GM21390 (cell line): ENCODE results near the gene RESF1.

Experiments
- ATAC-seq: cut with Tn5 transposase; IDR thresholded peaks from one replicate; pipeline ENCODE4 v1.9.1; 2021; ENCODE audit not compliant: unreplicated experiment

RESF1 gene

DNA sequence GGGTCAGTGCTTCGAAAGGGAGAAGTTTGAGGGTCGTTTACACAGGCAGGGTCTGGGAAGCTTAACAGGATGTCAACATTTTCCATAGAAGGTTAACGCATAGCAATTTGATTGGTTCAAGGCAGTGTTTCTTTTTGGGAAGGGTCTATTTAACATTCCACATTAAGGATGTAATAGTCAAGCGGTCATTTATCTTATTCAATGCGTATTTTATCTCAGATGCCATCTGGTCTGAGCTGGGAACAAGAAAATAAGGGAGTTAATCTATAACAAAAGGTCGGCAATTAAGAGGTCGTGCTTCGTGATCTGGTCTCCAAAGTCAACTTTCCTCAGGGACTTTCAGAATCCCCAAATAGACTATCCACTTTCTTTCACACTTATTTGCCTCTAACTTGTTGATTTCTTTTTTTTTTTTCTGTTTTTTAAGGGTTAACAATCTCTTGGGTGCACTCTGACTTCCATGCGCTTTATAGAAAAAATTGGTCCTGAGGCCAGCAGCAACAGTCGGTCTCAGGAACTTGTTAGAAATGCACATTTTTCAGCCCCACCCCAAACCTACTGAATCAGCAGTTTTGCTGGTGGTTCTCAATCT is 550 bp upstream of the RESF1 start:
- no peak for ATAC-seq

DNA sequence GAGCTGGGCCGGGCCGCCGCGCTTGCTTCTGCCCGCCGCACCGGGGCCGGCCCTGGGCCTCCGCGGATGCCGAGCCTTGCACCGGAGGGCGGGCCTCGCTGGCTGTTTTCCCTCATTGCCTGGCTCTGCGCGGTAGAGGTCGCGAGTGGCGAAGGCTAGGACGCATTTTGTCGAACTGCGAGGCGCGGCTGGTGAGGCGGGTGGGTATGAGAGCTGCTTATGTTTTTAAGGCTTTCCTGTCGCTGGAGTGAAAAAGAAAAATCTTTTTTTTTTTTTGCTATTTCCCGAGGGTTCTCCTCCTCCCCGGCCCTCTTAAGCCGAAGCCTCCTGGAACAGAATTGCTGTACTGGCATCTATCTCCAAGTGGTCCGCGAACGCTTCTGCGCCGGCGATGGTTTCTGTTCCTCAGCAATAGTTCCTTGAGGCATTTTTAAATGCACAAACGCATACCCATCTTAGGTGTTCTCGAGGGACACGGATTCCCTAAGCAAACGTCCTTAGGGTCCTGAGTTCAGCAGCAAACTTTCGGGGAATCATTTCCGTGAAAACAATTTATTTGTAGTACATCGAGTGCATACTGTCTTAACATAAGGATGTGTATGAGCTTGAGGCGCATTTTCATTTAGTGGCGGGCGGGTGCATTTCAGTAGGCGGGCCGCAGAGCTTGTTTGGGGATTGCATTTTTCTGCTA is 631 bp downstream of the RESF1 start:
- ATAC-seq: peak; percentile 47

DNA sequence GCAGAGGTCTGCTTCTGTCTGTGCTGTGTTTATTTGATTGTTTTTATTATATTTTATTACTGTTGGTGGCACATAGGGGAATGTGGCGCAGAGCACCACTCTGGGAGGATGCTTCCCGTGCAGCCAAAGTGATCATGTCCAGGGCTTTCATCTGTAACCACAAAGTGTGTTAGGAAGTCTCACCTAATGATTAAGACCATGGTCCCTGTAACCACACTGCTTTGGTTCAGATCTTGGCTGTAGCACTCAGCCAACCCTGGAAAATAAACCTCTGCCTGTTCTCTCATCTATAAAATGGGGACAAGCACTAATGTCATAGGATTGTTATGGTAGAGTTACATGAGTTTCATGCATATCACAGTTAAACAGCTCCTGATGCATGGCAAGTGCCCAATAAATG is 1.9 kb downstream of the RESF1 start:
- ATAC-seq: no peak

DNA sequence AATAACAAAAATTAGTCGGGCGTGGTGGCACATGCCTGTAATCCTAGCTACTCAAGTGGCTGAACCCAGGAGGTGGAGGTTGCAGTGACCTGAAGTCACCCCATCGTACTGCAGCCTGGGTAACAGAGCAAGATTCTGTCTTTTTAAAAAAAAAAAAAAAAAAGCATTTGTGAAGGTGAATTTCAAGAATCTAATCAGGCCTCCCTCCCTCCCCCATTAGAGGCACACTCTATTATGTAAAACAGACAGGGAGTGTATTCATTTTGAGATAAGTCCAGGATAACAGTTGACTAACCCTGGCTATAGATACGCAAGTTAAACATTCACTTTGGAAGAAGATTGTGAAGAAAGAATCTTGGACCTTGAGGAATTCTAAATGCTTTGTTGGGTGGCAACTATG is 2.9 kb downstream of the RESF1 start:
- no peak for ATAC-seq

DNA sequence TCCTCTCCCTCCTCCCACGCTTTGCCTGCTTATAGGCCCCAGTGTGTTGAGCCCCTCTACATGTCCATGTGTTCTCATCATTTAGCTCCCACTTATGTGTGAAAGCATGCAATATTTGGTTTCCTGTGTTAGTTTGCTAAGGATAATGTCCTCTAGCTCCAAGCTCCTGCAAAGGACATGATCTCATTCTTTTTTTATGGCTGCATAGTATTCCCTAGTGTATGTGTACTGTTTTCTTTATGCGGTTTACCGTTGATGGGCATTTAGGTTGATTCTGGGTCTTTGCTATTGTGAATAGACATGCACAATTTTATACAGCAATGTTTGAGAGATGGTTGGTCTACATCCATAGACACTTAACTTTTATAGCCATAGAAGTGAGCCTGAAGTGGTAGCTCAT is 5.1 kb downstream of the RESF1 start:
- no peak for ATAC-seq

DNA sequence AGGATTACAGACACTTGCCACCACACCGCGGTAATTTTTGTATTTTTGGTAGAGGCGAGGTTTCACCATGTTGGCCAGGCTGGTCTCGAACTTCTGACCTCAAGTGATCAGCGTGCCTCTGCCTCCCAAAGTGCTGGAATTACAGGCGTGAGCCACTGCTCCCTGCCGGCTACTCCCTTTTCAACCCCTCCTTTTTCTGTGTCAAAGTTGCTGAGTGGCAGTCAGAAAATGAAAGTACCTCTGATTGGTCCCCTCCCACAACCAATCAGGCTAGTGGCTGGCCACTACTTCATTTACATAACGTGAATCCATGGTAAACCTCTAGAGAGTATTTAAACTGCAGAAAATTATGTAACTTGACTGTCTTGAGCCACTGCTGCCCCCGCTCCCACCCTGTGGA is 5.9 kb downstream of the RESF1 start:
- no peak for ATAC-seq

DNA sequence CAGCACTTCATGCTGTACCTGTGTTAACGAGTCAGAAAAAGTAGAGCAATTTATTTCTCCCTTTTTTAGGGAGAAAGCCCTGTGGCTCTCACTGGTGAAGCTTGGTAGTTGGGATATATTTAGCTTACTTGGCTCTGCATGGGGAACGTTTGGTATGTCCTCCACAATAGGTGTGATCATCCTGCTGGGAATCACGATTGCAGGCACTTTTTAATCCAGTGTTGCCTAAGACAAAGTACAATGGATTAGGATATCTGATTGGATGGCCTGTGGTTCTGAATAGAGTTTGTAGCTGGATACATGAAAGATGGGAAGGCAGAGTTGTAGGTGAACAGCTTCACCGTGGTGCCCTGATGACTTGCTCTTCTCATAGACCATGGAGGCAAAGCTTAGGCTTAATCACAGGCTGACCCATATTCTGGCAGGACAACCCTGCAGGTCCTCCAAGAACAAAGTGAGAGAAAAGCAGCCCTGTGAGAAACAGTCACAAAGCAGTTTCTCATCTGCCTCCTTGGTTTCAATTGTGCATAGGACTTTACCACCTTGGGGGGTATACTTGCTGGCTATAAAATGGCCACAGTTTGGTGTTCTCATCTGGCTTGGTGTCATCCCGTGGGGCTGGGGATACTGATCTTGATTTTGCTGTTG is 7.5 kb downstream of the RESF1 start:
- no peak for ATAC-seq

DNA sequence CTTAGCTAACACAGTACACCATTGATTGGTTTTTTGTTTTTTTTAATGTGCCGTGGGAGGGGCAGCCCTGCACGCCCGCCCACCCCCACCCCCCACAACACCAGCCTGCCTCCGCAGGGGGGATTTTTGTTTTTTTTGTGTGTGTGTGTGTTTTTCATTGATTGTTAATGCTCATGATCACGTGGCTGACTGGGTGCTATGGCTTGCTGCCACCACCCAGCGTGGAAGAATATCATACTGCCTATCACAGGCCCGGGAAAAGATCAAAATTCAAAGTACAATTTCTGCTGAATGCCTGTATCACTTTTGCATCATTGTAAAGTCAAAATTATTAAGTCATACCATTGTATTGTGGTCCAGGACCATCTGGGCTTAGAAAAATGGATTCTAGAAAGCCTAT is 8.3 kb downstream of the RESF1 start:
- no peak for ATAC-seq

DNA sequence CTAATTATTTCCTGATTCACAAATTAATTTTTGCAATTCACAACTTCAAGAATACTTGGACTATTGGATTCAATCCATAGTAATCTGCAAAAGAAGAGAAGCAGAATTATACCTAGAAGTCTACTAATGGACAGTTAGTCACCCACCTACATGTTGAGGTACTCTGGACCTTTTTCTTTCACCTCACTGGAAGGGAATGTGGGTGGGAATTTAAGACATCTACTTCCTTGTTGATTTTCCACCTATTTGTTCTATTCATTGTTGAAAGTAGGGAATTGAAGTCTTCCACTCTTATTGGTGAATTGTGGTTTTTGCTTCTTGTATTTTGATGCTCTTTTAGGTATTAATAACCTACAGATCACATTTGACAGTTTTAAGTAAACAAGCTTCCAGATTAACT is 11.0 kb downstream of the RESF1 start:
- ATAC-seq: no peak

DNA sequence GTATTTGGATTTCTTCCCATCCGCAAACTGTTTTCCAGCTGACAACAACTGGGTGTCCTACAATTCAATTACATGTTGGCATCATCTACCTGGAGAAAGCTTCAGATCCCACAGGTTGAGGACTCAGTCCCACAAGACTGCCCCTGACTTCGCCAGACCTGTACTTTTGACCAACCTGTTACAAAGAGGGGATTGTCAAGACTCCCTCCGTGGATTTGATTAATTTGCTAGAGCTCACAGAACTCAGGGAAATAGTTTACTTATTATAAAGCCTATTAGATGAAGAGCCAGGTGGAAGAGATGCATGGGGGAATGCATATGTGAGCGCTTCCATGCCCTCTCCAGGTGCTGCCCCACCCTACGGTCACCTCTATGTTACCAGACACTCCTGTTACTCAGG is 14.6 kb downstream of the RESF1 start:
- ATAC-seq: no peak

DNA sequence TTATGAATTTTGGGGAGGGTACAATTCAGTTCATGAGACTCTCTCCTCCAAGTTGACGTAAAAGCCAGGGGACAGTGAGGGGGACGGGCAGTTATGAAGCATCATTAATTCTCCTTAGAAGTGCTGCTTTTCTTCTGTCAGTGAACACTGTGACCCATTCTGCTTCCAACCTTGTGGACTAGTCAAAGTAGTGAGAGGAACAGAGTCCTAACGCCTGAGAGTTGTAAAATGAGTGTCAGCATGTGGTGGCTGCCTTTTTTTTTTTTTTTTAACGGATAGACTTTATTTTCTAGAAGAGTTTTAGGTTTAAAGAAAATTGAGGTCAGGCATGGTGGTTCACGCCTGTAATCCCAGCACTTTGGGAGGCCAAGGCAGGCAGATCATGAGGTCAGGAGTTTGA is 15.5 kb downstream of the RESF1 start:
- no peak for ATAC-seq

DNA sequence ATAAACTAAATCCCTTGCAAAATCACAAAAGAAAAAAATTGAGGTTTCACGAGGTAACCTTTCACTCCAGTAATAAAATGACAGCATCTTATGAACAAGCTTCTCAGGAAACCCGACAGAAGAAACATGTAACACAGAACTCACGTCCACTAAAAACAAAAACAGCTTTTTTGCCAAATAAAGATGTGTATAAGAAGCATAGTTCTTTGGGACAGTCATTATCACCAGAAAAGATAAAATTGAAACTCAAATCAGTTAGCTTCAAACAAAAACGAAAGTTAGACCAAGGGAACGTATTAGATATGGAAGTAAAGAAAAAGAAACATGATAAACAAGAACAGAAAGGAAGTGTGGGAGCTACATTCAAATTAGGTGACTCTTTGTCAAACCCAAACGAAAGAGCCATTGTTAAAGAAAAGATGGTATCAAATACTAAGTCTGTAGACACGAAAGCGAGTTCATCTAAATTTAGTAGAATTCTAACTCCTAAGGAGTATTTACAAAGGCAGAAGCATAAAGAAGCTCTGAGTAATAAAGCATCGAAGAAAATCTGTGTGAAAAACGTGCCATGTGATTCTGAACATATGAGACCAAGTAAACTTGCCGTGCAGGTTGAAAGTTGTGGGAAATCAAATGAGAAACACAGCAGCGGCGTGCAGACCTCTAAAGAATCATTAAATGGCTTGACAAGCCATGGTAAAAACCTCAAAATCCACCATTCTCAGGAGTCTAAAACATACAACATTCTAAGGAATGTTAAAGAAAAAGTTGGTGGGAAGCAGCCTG is 25.8 kb downstream of the RESF1 start:
- ATAC-seq: no peak

DNA sequence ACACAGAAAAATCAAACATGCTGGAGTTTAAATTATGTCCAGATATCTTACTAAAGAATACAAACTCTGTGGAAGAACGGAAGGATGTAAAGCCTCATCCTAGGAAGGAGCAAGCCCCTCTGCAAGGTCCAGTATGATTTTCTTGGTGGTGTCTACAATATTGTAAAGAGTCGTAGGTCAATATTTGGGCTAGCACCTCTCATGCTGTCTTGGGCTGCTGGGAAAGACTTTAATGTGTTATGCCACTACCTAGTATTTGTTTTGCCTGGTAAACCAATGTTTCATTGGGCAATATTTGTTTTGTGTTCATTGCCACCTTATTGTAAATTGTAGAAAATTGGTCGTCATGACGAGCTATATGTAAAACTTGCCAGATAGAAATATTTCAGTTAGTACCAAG is 26.6 kb downstream of the RESF1 start:
- ATAC-seq: no peak

DNA sequence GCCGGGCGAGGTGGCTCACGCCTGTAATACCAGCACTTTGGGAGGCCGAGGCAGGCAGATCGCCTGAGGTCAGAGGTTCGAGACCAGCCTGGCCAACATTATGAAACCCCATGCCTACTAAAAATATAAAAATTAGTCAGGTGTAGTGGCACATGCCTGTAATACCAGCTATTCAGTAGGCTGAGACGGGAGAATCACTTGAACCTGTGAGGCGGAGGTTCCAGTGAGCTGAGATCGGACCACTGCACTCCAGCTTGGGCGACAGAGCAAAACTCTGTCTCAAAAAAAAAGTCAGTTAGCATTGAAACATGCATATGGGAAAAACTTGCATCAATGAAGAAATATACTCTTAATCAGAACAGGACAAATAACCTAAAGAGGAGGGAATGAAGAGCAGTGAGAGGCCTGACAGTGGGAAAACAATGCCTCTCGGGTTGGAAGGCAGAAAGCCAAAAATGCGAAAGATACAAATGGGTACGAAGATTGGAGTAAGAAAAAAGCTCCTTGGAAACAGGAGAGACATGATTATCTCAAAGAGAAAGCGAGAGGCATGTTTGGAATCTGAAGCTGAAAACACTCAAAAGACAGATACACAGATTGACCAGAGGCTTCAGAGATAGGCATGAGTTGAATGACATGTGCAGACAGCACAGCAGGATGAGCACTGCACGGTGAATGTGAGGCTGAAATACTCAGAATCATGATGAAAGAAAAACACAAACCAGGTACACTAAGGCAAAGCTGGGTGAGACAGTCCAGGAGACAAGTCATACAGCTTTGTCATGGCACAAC is 30.6 kb downstream of the RESF1 start:
- ATAC-seq: no peak

DNA sequence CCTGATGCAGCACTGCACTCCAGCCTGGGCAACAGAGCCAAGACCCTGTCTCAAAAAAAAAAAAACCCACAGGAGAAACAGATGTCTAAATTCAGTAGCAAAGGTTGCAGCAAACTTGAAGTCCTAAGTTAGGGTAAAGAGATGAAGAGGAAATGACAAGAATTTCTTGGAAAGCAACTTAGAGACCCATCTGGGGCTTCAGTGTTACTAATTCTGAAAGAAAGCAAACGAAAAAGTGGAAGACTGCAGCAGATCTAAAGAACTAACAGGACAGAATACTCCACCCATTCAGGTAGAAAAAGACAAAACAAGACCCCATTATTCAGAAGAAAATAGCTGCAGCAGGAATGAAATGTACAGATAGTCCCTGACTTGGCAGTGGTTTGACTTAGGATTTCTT is 31.9 kb downstream of the RESF1 start:
- no peak for ATAC-seq

DNA sequence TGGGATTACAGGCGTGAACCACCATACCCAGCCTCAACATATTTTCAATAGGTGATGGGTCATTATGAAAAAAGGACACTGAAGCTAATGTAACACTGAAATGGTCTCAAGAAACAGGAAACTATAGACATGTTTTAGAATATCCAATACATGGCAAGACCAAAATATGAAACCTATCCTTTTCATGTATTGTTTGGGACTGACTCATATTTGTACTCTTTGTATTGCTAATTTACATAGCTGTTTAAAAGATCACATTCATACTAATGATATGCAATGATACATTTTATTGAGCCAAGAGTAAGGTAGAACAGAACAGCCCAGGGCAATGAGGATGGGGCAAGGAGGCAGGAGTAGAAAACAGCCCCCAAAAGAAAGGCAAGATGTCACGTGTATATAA is 32.6 kb downstream of the RESF1 start:
- peak; percentile 54 for ATAC-seq

DNA sequence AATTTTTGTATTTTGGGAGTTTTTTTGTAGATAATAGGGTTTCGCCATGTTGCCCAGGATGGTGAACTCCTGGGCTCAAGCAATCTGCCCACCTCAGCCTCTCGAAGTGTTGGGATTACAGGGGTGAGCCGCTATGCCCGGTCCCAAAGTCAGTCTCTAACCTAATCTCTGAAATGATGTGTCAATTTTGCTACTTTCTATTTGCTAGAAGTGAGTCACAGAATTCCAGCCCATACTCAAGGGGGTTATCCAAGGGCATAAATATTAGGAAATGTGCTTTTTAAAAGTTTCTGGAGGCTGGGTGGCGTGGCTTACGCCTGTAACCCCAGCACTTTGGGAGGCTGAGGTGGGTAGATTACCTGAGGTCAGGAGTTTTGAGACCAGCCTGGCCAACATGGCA is 40.5 kb downstream of the RESF1 start:
- no peak for ATAC-seq

DNA sequence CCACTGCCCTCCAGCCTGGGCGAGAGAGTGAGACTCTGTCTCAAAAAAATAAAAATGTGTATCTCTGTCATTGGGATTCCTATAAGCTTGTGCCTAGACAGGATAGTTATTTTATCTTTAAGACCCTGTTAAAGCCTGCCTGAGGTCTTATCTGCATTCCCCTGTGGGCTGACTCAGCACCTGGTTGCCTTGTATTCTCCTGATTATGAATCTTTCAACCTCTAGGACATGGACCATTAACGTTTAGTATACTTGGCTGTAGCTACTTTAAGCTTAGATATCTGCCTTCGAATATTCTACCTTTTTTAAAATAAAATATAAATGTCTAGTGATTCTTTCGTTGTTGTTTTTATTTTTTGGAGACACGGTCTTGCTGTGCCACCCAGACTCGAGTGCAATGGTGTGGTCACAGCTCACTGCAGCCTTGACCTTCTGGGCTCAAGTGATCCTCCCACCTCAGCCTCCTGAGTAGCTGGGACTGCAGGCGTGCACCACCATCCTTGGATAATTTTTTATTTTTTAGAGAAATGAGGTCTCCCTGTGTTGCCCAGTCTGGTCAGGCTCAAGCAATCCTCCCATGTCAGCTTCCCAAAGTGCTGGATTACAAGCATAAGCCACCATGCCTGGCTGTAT is 41.3 kb downstream of the RESF1 start:
- ATAC-seq: no peak

DNA sequence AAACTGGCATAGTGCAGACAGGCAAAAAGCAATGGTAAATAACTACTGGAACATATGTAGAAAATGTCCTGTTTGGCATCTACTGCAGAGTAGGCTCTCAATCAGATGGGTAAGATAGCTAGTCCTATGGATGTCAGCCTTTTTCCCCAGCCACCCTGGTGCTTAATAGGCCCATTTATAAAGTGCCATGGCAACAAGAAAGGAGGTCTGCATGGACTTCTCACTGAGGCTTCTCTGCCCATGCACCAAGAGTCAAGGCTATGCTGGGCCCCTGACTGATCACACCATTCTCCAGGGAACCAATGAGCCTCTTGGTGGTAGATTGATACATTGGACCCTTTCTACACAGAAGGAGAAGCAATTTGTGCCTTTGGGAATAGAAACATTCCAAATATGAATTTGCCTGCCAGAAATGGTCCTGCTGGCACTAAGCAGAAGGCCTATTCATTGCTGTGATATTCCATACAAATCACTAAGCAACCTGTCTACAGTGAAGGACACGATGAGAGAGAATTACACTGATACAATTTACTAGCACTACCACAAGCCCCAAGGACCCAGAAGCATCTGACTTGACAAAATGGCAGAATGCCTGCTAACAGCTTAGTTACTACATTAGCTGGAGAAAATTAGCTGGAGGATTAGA is 43.8 kb downstream of the RESF1 start:
- no peak for ATAC-seq

DNA sequence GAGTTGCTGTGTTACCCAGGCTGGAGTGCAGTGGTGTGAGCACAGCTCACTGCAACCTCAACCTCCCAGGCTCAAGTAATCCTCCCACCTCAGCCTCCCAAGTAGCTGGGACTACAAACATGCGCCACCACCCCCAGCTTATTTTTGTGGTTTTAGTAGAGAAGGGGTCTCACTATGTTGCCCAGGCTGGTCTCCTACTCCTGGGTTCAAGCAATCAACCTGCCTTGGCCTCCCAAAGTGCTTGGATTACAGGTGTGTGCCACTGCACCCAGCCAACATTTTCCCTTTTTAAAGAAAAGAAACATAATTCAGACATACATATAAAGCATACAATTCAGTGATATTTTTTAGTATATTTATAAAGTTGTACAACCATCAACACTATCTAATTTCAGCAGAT is 44.4 kb downstream of the RESF1 start:
- no peak for ATAC-seq
